ENCODE data around the gene NHLH1. TPM values are rescaled to one million over a fixed set of nuclear protein-coding genes. Genes with fewer than 3 reads are reported as not detected.
"Not testable (repeated sequence)": the region's sequence is repeated elsewhere in the genome, so short reads cannot be mapped to it uniquely, and the experiment has no call there.

The NHLH1 gene
- total RNA-seq, 1 experiment from 2014 or later = 0.48 TPM

DNA sequence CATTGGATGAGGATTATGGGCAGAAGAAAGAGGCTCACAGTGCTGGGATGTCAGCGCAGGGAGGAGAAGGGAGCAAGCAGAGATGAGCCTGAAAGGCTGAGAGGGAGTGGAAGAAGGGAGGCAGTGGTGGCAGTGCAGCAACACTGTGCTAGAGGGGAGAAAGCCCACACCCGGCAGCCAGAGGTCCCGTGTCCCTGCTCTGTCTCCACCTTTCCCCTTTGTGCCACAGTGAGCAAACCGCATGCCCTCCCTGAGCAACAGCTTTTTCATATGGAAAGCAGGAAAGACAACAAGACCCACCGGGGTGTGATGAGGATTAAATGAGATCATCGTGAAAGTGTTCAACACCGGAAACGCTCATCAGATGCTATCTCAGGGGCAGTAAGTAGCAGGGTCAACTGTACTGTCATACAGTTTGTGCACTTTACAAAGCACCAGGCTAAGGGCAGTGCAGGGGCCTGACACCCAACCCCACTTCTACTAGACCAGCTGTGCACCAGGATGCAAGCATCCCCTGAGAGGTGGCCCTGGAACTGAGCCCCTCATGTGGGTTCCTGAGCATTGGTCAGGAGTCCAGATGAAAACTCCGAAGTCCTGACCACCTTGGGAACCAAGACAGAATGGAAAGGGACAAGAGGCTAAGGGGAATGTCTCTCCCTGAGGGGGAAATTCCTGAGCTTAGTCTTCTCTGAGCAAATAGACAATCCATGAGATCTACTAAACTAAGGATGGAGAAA is 9.1 kb downstream of the NHLH1 start:
- no peaks in the 10 kb centered on the region for H3K9me2 ChIP-seq (replicated peaks; ENCODE audit: insufficient read depth, low read length)
- peak overlapping the region; percentile 35; the same call in 1 of the 2 replicates for H3K4me3 ChIP-seq (ENCODE audit: low read length)
- H2AFZ ChIP-seq (ENCODE audit: low read length) = peak overlapping the region; percentile 61; the same call in 1 of the 2 replicates
- H3K4me2 ChIP-seq (ENCODE audit: low read depth, low read length, poor library complexity, severe bottlenecking) = peak overlapping the region; percentile 55
- DNase-seq = peak; percentile 72
- peak overlapping the region; percentile 75 for H3K27ac ChIP-seq (ENCODE audit: low read length)
- no peaks in the 10 kb centered on the region for H4K20me1 ChIP-seq (ENCODE audit: insufficient read depth, low read depth, low read length)
- H3K9me3 ChIP-seq (ENCODE audit: low read length) = no peaks in the 10 kb centered on the region
- H3K4me1 ChIP-seq (ENCODE audit: low read length) = peaks cover 33% of the 10 kb centered on the region
- no peaks in the 10 kb centered on the region for H3K36me3 ChIP-seq (ENCODE audit: insufficient read depth, low read length)
- no peaks in the 10 kb centered on the region for H3K79me2 ChIP-seq (ENCODE audit: low read length)
- no peaks in the 10 kb centered on the region for H3K27me3 ChIP-seq (ENCODE audit: low read length)
- H3K9ac ChIP-seq (ENCODE audit: low read length) = peak overlapping the region; percentile 44

- Histone ChIP-seq H3K9ac (ENCODE audit: low read length) (peak overlapping the region; percentile 44), H3K4me3 (ENCODE audit: low read length) (peak overlapping the region; percentile 35; the same call in 1 of the 2 replicates)
These were observed 9.8 kb downstream of the NHLH1 start for GRCh38 chr1:160376525-160377131.

DNA sequence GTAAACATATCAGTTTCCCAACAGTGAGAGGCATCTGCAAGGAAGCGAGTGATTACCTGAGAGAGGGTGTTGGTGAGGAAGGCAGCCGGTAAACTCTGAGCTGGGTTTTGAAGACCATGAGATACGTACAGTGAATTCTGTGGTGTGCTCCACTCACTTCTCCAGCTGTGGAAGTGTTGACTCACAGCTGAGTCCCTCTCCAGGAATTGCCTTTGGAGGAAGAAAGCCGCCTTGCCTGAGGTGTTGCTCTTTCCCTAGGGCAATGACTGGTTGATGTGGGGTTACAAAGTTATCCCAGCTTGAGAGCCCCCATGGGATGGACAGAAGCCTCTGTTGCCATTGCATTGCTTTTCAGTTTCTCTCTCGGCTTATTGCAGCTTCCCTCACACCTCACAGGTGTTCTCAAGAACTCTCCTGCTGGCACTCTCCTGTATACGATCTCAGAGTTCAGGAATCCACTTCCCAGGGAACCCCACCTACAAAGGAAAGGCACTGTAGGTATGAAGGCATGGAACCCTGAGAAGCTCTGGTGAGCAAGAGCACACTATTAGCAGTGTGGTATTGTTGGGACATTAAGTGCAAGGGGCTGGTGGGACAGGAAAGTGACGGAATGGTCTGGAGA is 10.8 kb downstream of the NHLH1 start:
- no peak for DNase-seq
- Histone ChIP-seq H3K27ac (ENCODE audit: low read length) (no peak overlapping the region), H3K4me2 (ENCODE audit: low read depth, low read length, poor library complexity, severe bottlenecking) (no peak overlapping the region), H3K27me3 (ENCODE audit: low read length) (no peaks in the 10 kb centered on the region), H4K20me1 (ENCODE audit: insufficient read depth, low read depth, low read length) (no peaks in the 10 kb centered on the region), H3K9me2 (replicated peaks; ENCODE audit: insufficient read depth, low read length) (no peaks in the 10 kb centered on the region), H3K4me1 (ENCODE audit: low read length) (peaks cover 33% of the 10 kb centered on the region), H3K9me3 (ENCODE audit: low read length) (no peaks in the 10 kb centered on the region), H3K36me3 (ENCODE audit: insufficient read depth, low read length) (no peaks in the 10 kb centered on the region), H3K9ac (ENCODE audit: low read length) (no peak overlapping the region), H3K79me2 (ENCODE audit: low read length) (no peaks in the 10 kb centered on the region), H3K4me3 (ENCODE audit: low read length) (no peak overlapping the region), H2AFZ (ENCODE audit: low read length) (no peak overlapping the region)

More at GRCh38 chr1:160376525-160377131, 9.8 kb downstream of the NHLH1 start:
- Histone ChIP-seq H3K4me2 (ENCODE audit: low read depth, low read length, poor library complexity, severe bottlenecking) (peak overlapping the region; percentile 55), H3K9me2 (replicated peaks; ENCODE audit: insufficient read depth, low read length) (no peaks in the 10 kb centered on the region), H3K27me3 (ENCODE audit: low read length) (no peaks in the 10 kb centered on the region), H3K9me3 (ENCODE audit: low read length) (no peaks in the 10 kb centered on the region), H3K36me3 (ENCODE audit: insufficient read depth, low read length) (no peaks in the 10 kb centered on the region), H4K20me1 (ENCODE audit: insufficient read depth, low read depth, low read length) (no peaks in the 10 kb centered on the region), H3K79me2 (ENCODE audit: low read length) (no peaks in the 10 kb centered on the region), H2AFZ (ENCODE audit: low read length) (peak overlapping the region; percentile 61; the same call in 1 of the 2 replicates), H3K4me1 (ENCODE audit: low read length) (peaks cover 33% of the 10 kb centered on the region), H3K27ac (ENCODE audit: low read length) (peak overlapping the region; percentile 75; the same call in 1 of the 2 replicates)
- peak; percentile 88 for DNase-seq

- H3K4me3 ChIP-seq (ENCODE audit: low read length); H3K9ac ChIP-seq (ENCODE audit: low read length); H3K36me3 ChIP-seq (ENCODE audit: insufficient read depth, low read length); H3K9me2 ChIP-seq (replicated peaks; ENCODE audit: insufficient read depth, low read length); H3K4me2 ChIP-seq (ENCODE audit: low read depth, low read length, poor library complexity, severe bottlenecking); H3K4me1 ChIP-seq (ENCODE audit: low read length); H3K27ac ChIP-seq (ENCODE audit: low read length); DNase-seq; H4K20me1 ChIP-seq (ENCODE audit: insufficient read depth, low read depth, low read length); H2AFZ ChIP-seq (ENCODE audit: low read length); H3K27me3 ChIP-seq (ENCODE audit: low read length); H3K79me2 ChIP-seq (ENCODE audit: low read length); H3K9me3 ChIP-seq (ENCODE audit: low read length): not testable (repeated sequence)
These were observed 17.9 kb downstream of the NHLH1 start for GRCh38 chr1:160384812-160385211.

GRCh38 chr1:160388406-160388805 is 21.5 kb downstream of the NHLH1 start:
- H3K27ac ChIP-seq (ENCODE audit: low read length); H3K27me3 ChIP-seq (ENCODE audit: low read length); H3K4me1 ChIP-seq (ENCODE audit: low read length); H3K4me3 ChIP-seq (ENCODE audit: low read length); H3K9me3 ChIP-seq (ENCODE audit: low read length); H3K4me2 ChIP-seq (ENCODE audit: low read depth, low read length, poor library complexity, severe bottlenecking); DNase-seq; H4K20me1 ChIP-seq (ENCODE audit: insufficient read depth, low read depth, low read length); H3K36me3 ChIP-seq (ENCODE audit: insufficient read depth, low read length); H3K79me2 ChIP-seq (ENCODE audit: low read length); H3K9ac ChIP-seq (ENCODE audit: low read length); H3K9me2 ChIP-seq (replicated peaks; ENCODE audit: insufficient read depth, low read length); H2AFZ ChIP-seq (ENCODE audit: low read length): not testable (repeated sequence)

DNA sequence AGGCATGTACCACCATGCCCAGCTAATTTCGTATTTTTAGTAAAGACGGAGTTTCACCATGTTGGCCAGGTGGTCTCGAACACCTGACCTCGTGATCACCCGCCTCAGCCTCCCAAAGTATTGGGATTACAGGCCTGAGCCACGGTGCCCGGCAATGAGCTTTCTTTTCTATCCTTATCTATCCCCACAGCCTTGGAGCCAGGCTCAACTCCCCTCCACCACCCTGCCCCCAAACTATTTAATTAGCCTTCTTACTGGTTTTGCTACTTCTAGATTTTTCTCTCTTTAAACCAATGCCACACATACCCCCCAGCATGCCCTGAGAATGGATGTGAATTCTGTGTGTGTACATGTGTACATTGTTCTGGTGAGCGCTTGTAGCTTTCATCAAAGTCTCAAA is 27.8 kb downstream of the NHLH1 start:
- no peak overlapping the region for H3K27ac ChIP-seq (ENCODE audit: low read length)
- H3K4me1 ChIP-seq (ENCODE audit: low read length) = no peaks in the 10 kb centered on the region
- H4K20me1 ChIP-seq (ENCODE audit: insufficient read depth, low read depth, low read length) = no peaks in the 10 kb centered on the region
- H3K4me2 ChIP-seq (ENCODE audit: low read depth, low read length, poor library complexity, severe bottlenecking) = no peak overlapping the region
- no peaks in the 10 kb centered on the region for H3K27me3 ChIP-seq (ENCODE audit: low read length)
- H3K36me3 ChIP-seq (ENCODE audit: insufficient read depth, low read length) = no peaks in the 10 kb centered on the region
- H3K9me3 ChIP-seq (ENCODE audit: low read length) = no peaks in the 10 kb centered on the region
- peak; percentile 19 for DNase-seq
- no peak overlapping the region for H2AFZ ChIP-seq (ENCODE audit: low read length)
- no peaks in the 10 kb centered on the region for H3K79me2 ChIP-seq (ENCODE audit: low read length)
- no peaks in the 10 kb centered on the region for H3K9me2 ChIP-seq (replicated peaks; ENCODE audit: insufficient read depth, low read length)
- no peak overlapping the region for H3K9ac ChIP-seq (ENCODE audit: low read length)
- no peak overlapping the region for H3K4me3 ChIP-seq (ENCODE audit: low read length)

DNA sequence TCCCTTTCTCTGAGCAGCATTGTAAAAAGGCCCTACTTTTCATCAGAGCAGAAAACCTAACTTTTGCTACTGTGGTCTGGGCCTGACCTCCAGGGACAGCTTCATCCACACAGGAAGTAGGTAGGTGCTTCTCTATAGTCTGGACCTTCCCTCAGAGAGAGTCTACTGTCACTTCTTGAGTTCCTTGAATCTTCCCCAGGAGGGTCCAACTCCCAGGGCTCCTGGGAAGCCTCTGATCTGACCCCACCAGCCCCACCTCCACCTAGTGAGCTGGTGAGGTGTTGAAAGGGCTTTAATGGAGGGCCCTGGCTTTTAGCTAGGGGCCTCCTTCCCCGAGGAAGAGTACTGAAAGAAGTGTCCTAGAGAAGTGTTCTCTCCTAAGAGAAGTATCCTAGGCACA is 30.8 kb downstream of the NHLH1 start:
- no peaks in the 10 kb centered on the region for H3K9me2 ChIP-seq (replicated peaks; ENCODE audit: insufficient read depth, low read length)
- no peaks in the 10 kb centered on the region for H3K27me3 ChIP-seq (ENCODE audit: low read length)
- H3K9ac ChIP-seq (ENCODE audit: low read length) = no peak overlapping the region
- no peaks in the 10 kb centered on the region for H3K79me2 ChIP-seq (ENCODE audit: low read length)
- H3K9me3 ChIP-seq (ENCODE audit: low read length) = no peaks in the 10 kb centered on the region
- H3K36me3 ChIP-seq (ENCODE audit: insufficient read depth, low read length) = no peaks in the 10 kb centered on the region
- no peak overlapping the region for H3K27ac ChIP-seq (ENCODE audit: low read length)
- peak; percentile 23 for DNase-seq
- no peak overlapping the region for H3K4me2 ChIP-seq (ENCODE audit: low read depth, low read length, poor library complexity, severe bottlenecking)
- H2AFZ ChIP-seq (ENCODE audit: low read length) = no peak overlapping the region
- no peak overlapping the region for H3K4me3 ChIP-seq (ENCODE audit: low read length)
- no peaks in the 10 kb centered on the region for H4K20me1 ChIP-seq (ENCODE audit: insufficient read depth, low read depth, low read length)
- no peaks in the 10 kb centered on the region for H3K4me1 ChIP-seq (ENCODE audit: low read length)

- Histone ChIP-seq H2AFZ (ENCODE audit: low read length) (no peak overlapping the region), H3K36me3 (ENCODE audit: insufficient read depth, low read length) (no peaks in the 10 kb centered on the region), H3K27me3 (ENCODE audit: low read length) (no peaks in the 10 kb centered on the region), H3K9me2 (replicated peaks; ENCODE audit: insufficient read depth, low read length) (no peaks in the 10 kb centered on the region), H3K9me3 (ENCODE audit: low read length) (no peaks in the 10 kb centered on the region), H3K4me3 (ENCODE audit: low read length) (no peak overlapping the region), H3K4me2 (ENCODE audit: low read depth, low read length, poor library complexity, severe bottlenecking) (no peak overlapping the region), H4K20me1 (ENCODE audit: insufficient read depth, low read depth, low read length) (no peaks in the 10 kb centered on the region), H3K27ac (ENCODE audit: low read length) (no peak overlapping the region), H3K4me1 (ENCODE audit: low read length) (no peaks in the 10 kb centered on the region), H3K79me2 (ENCODE audit: low read length) (no peaks in the 10 kb centered on the region), H3K9ac (ENCODE audit: low read length) (no peak overlapping the region)
- peak; percentile 31 for DNase-seq
These were observed 32.0 kb downstream of the NHLH1 start for GRCh38 chr1:160398823-160399222.
